ENCODE results near the gene GLDN. TPM values are rescaled to one million over a fixed set of nuclear protein-coding genes. Genes with fewer than 3 reads are reported as not detected.

The GLDN gene
- total RNA-seq, 1 experiment from 2014 or later: 1.3 TPM

- no CpG with 5 or more reads among the region's 7 CpGs for WGBS (ENCODE audit: extremely low coverage, insufficient read length, low lambda C conversion rate)
Measured at GRCh38 chr15:51359981-51360380, 18.5 kb downstream of the GLDN start.

More at GRCh38 chr15:51359981-51360380, 18.5 kb downstream of the GLDN start:
- H4K20me1 ChIP-seq (ENCODE audit: control insufficient read depth, insufficient read depth, insufficient read length): no peaks in the 10 kb centered on the region
- H3K9me3 Mint-ChIP-seq: no peaks in the 10 kb centered on the region
- DNase-seq: no peak
- no peak overlapping the region for H2BK12ac ChIP-seq (ENCODE audit: insufficient read length, low read depth, low read length)
- H3T11ph ChIP-seq (ENCODE audit: low read length): no peak overlapping the region
- no peak overlapping the region for H3K14ac ChIP-seq (ENCODE audit: insufficient read depth, low read length)
- H4K5ac ChIP-seq (ENCODE audit: insufficient read length, low read depth, low read length): no peak overlapping the region
- no peaks in the 10 kb centered on the region for H3K9me3 ChIP-seq (ENCODE audit: control insufficient read depth, low read depth, low read length)
- H2BK15ac ChIP-seq (ENCODE audit: low read depth, low read length): no peak overlapping the region
- no peak overlapping the region for H2BK5ac ChIP-seq (ENCODE audit: insufficient read length, low read length)
- H3K56ac ChIP-seq (ENCODE audit: insufficient read length, low read depth, low read length): no peak overlapping the region
- H3K23ac ChIP-seq (ENCODE audit: insufficient read length, low read depth, low read length): no peak overlapping the region
- H3K23me2 ChIP-seq (ENCODE audit: insufficient read length, low read depth, low read length, poor library complexity, severe bottlenecking): no peaks in the 10 kb centered on the region
- H3K27me3 Mint-ChIP-seq (ENCODE audit: low read depth): peaks cover 1% of the 10 kb centered on the region; the same call in 1 of the 2 replicates
- H2AK5ac ChIP-seq (ENCODE audit: insufficient read length, low read length): no peak overlapping the region
- no peaks in the 10 kb centered on the region for H3K79me1 ChIP-seq (ENCODE audit: insufficient read depth, low read depth, low read length, poor library complexity, severe bottlenecking)
- no peak overlapping the region for H3K4me3 Mint-ChIP-seq
- no peak overlapping the region for H4K8ac ChIP-seq (replicated peaks; ENCODE audit: insufficient read length, low read depth, low read length)
- H3K18ac ChIP-seq (ENCODE audit: insufficient read length, low read depth, low read length): no peak overlapping the region
- H3K36me3 Mint-ChIP-seq (ENCODE audit: insufficient read depth in 1 of 3, low read depth in 3 of 3): no peaks in the 10 kb centered on the region
- H3K27ac ChIP-seq (ENCODE audit: insufficient read length, low read depth, low read length): no peak overlapping the region
- no peak overlapping the region for H4K91ac ChIP-seq (ENCODE audit: insufficient read length, low read depth, low read length)
- H3K4me1 Mint-ChIP-seq: peaks cover 5% of the 10 kb centered on the region in 2 experiments; a peak in 3 of 4 replicates
- no peaks in the 10 kb centered on the region for H3K4me1 ChIP-seq (ENCODE audit: insufficient read depth, low read length)
- H3K79me2 ChIP-seq (ENCODE audit: insufficient read depth, low read length): no peaks in the 10 kb centered on the region
- TF ChIP-seq CTCF (conservative IDR thresholded peaks at IDR 0.05): no peak
- no peak overlapping the region for H2BK20ac ChIP-seq (ENCODE audit: low read depth, low read length, poor library complexity, severe bottlenecking)
- H3K9ac ChIP-seq (ENCODE audit: extremely low read depth, insufficient read length, low read length): no peak overlapping the region
- no peak overlapping the region for H3K4me2 ChIP-seq (ENCODE audit: insufficient read depth, insufficient read length, low read length)
- no peak overlapping the region for H2BK120ac ChIP-seq (ENCODE audit: low read depth, low read length, poor library complexity, severe bottlenecking)
- H3K4ac ChIP-seq (ENCODE audit: low read depth, low read length): no peak overlapping the region
- no peaks in the 10 kb centered on the region for H3K27me3 ChIP-seq (ENCODE audit: insufficient read depth, low read length)
- H3K27ac Mint-ChIP-seq: no peak overlapping the region; a peak in 1 of 7 replicates
- H2AFZ ChIP-seq (ENCODE audit: low read length): no peak overlapping the region
